GM12892 (cell line): ENCODE measurements around the gene WARS2.

ENCODE experiments used
- DNase-seq: peaks from one replicate; pipeline ENCODE4 v3.0.0; 2011; ENCODE audit not compliant: insufficient read length
- FAIRE-seq: peaks from 2 replicates; lab custom pipeline; 2011; peaks lifted over from hg19 to GRCh38; lab: Jason Lieb, UNC
- POLR2A ChIP-seq: IDR thresholded peaks from 2 replicates; pipeline ENCODE4 v1.6.1; 2011; ENCODE audit warnings: low read depth, low read length, control low read depth
- POLR2AphosphoS5 ChIP-seq: IDR thresholded peaks from 2 replicates; pipeline ENCODE4 v1.6.1; 2011; ENCODE audit warnings: low read depth, low read length, control low read depth
- TAF1 ChIP-seq: IDR thresholded peaks from 2 replicates; pipeline ENCODE4 v1.6.1; 2011; ENCODE audit warnings: low read depth, mild to moderate bottlenecking, control low read depth, low read length, borderline replicate concordance

Gene WARS2

GRCh38 chr1:119071321-119071720, 69.1 kb downstream of the WARS2 start:
- FAIRE-seq = no peak
- TF ChIP-seq POLR2A (no peak), TAF1 (no peak), POLR2AphosphoS5 (no peak)
- DNase-seq = no peak

DNA sequence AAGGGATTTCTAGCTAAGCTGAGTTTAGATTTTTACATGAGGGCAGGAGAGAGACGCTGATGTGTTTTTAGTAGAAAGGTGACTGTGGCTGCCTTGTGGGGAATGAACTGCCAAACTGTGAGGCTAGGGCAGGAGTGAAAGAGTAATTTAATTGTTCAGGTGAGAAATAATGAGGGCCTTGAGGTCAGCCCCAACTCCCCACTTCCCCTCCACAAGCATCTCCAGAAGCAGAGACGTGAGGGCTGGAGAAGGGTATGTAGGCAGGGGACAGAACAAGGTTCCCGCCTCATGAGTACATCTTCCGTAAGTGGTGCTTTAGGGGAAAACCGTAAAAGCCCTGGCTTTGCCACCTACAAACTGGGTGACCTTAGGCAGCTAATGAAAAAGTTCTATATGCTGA, 70.8 kb downstream of the WARS2 start:
- DNase-seq = no peak
- no peak for TF ChIP-seq POLR2A
- TF ChIP-seq TAF1 = no peak
- TF ChIP-seq POLR2AphosphoS5 = no peak
- no peak for FAIRE-seq

GRCh38 chr1:119068427-119068826, 72.0 kb downstream of the WARS2 start:
- TF ChIP-seq TAF1 = no peak
- TF ChIP-seq POLR2A = no peak
- no peak for TF ChIP-seq POLR2AphosphoS5
- FAIRE-seq (no peak), DNase-seq (no peak)

GRCh38 chr1:119061700-119062099, 78.8 kb downstream of the WARS2 start:
- TF ChIP-seq POLR2A (no peak), POLR2AphosphoS5 (no peak), TAF1 (no peak)
- FAIRE-seq = no peak
- no peak for DNase-seq

- TF ChIP-seq POLR2AphosphoS5 = no peak
- TF ChIP-seq POLR2A = no peak
- TF ChIP-seq TAF1 = no peak
- no peak for FAIRE-seq
- DNase-seq = no peak
Measured at GRCh38 chr1:119055568-119055967, 84.9 kb downstream of the WARS2 start.

GRCh38 chr1:119053917-119054316, 86.5 kb downstream of the WARS2 start:
- no peak for FAIRE-seq
- no peak for DNase-seq
- no peak for TF ChIP-seq POLR2A

- no peak for FAIRE-seq
- no peak for TF ChIP-seq POLR2A
- no peak for TF ChIP-seq POLR2AphosphoS5
- TF ChIP-seq TAF1 = no peak
Measured at GRCh38 chr1:119052267-119052666, 88.2 kb downstream of the WARS2 start.

DNA sequence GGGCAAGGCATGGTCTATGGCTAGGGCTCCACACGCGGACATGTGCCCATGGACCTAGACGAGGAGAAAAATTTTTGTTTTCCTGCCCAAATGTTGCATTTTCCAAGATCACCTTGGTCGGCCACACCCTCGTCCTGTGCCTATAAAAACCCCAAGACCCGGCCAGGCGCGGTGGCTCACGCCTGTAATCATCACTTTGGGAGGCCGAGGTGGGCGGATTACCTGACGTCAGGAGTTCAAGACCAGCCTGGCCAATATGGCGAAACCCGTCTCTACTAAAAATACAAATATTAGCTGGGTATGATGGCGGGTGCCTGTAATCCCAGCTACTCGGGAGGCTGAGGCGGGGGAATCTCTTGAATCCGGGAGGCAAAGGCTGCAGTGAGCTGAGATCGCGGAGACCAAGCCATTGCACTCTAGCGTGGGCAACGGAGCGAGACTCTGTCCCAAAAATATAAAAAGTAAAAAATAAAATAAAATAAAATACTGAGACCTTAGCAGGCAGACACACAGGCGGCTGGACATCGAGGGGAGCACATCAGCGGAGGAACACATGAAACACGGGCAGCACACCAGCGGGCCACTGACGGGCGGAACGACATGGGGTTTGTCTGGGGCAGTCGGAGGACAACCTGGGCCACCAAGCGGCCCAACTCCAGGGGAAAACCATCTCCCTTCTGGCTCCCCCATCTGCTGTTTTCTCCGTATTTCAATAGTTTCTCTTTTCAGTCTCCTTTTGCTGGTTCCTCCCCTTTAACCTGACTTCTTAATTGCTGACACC, 91.6 kb downstream of the WARS2 start:
- FAIRE-seq (no peak), DNase-seq (no peak)
- TF ChIP-seq POLR2AphosphoS5 (no peak), TAF1 (no peak), POLR2A (no peak)

More at GRCh38 chr1:119052267-119052666, 88.2 kb downstream of the WARS2 start:
- no peak for DNase-seq

GRCh38 chr1:119046785-119047438, 93.5 kb downstream of the WARS2 start:
- FAIRE-seq (no peak), DNase-seq (no peak)
- TF ChIP-seq TAF1 = no peak
- TF ChIP-seq POLR2AphosphoS5 = no peak
- TF ChIP-seq POLR2A = no peak

GRCh38 chr1:119046429-119046784, 94.0 kb downstream of the WARS2 start:
- no peak for TF ChIP-seq TAF1
- no peak for TF ChIP-seq POLR2A
- no peak for TF ChIP-seq POLR2AphosphoS5
- FAIRE-seq (no peak), DNase-seq (no peak)

- TF ChIP-seq TAF1 = no peak
- TF ChIP-seq POLR2A = no peak
- TF ChIP-seq POLR2AphosphoS5 = no peak
- DNase-seq (no peak), FAIRE-seq (no peak)
Measured at GRCh38 chr1:119045096-119045746, 95.2 kb downstream of the WARS2 start.

DNA sequence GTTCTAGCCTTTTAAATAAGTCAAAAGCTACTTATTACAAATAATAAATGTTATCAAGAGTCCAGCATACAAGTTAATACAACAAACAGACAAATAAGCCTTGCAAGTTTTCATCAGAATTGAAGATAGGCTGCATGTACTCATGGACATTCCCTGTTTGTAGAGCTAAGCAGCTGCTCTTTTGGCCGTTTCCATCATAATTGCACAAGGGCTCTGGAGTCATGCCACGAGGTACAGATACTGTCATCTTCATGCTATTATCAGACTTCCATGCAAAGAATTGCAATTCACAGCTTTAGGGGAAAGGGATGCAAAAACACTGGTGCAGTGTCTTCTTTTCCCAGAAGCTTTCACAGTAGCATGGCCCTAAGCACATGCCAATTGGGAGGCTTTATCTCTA, 99.5 kb downstream of the WARS2 start:
- no peak for TF ChIP-seq TAF1
- TF ChIP-seq POLR2AphosphoS5 = no peak
- TF ChIP-seq POLR2A = no peak
- FAIRE-seq (no peak), DNase-seq (no peak)

GRCh38 chr1:119040489-119040888, 100.0 kb downstream of the WARS2 start:
- DNase-seq = no peak
- no peak for FAIRE-seq
- TF ChIP-seq POLR2AphosphoS5 (no peak), POLR2A (no peak), TAF1 (no peak)
